GM23338 (cell line): ENCODE data around the gene LILRB5. TPM values are rescaled to one million over a fixed set of nuclear protein-coding genes. Genes with fewer than 3 reads are reported as not detected.
"Not testable (repeated sequence)": the region's sequence is repeated elsewhere in the genome, so short reads cannot be mapped to it uniquely, and the experiment has no call there.

Source experiments
- ATAC-seq: fragments of 200-7000 bp; cut with Tn5 transposase; 3 replicates; pipeline ENCODE4 v1.9.1; 2020
- DNase-seq: peaks from one replicate; pipeline ENCODE4 v3.0.0-alpha.2; 2015; ENCODE audit warnings: low spot score
- H2AFZ ChIP-seq: fragments of 200-600 bp; sonication (generic); 2 replicates; pipeline ENCODE4 v1.8.0; 2016; ENCODE audit warnings: antibody characterized with exemption, mild to moderate bottlenecking, moderate library complexity
- H3F3A ChIP-seq: fragments of 200-600 bp; sonication (generic); replicated peaks from 2 replicates; pipeline ENCODE4 v1.8.0; 2017; ENCODE audit warnings: antibody characterized with exemption, mixed run types, low read depth
- H3K27ac ChIP-seq: fragments of 200-600 bp; sonication (generic); 2 replicates; pipeline ENCODE4 v1.6.1; 2016; ENCODE audit warnings: low read depth
- H3K27me3 ChIP-seq: fragments of 200-600 bp; sonication (generic); 2 replicates; pipeline ENCODE4 v1.8.0; 2016; ENCODE audit warnings: mild to moderate bottlenecking, mixed run types, moderate library complexity; ENCODE audit not compliant: insufficient read depth
- H3K36me3 ChIP-seq: fragments of 200-600 bp; sonication (generic); 2 replicates; pipeline ENCODE4 v1.8.0; 2016; ENCODE audit warnings: mild to moderate bottlenecking; ENCODE audit not compliant: insufficient read depth
- H3K4me1 ChIP-seq: fragments of 200-600 bp; sonication (generic); 2 replicates; pipeline ENCODE4 v1.8.0; 2016; ENCODE audit warnings: mild to moderate bottlenecking, moderate library complexity; ENCODE audit not compliant: insufficient read depth
- H3K4me2 ChIP-seq: fragments of 200-600 bp; sonication (generic); 2 replicates; pipeline ENCODE4 v1.7.1; 2017; ENCODE audit warnings: mixed run types
- H3K4me3 ChIP-seq: fragments of 200-600 bp; sonication (generic); 2 replicates; pipeline ENCODE4 v1.6.1; 2016; ENCODE audit warnings: mixed run types
- H3K79me2 ChIP-seq: fragments of 200-600 bp; sonication (generic); replicated peaks from 2 replicates; pipeline ENCODE4 v1.8.0; 2017; ENCODE audit warnings: mild to moderate bottlenecking; ENCODE audit not compliant: insufficient read depth
- H3K9me2 ChIP-seq: fragments of 200-600 bp; sonication (generic); 2 replicates; pipeline ENCODE4 v1.8.0; 2017; ENCODE audit not compliant: insufficient read depth
- H4K20me1 ChIP-seq: fragments of 200-600 bp; sonication (generic); replicated peaks from 2 replicates; pipeline ENCODE4 v1.8.0; 2017; ENCODE audit warnings: mild to moderate bottlenecking; ENCODE audit not compliant: insufficient read depth
- H3K27ac Mint-ChIP-seq: 2 replicates; pipeline ENCODE4 v1.8.0; 2020; ENCODE audit warnings: inconsistent platforms, mild to moderate bottlenecking, moderate library complexity, mixed read lengths
- H3K27me3 Mint-ChIP-seq: 3 replicates; pipeline ENCODE4 v1.8.0; 2022; ENCODE audit warnings: low read depth, mild to moderate bottlenecking, moderate library complexity, mixed read lengths, inconsistent platforms; ENCODE audit not compliant: insufficient read depth, poor library complexity
- H3K36me3 Mint-ChIP-seq: 3 replicates; pipeline ENCODE4 v1.8.0; 2021; ENCODE audit warnings: low read depth, mild to moderate bottlenecking, inconsistent platforms, moderate library complexity, mixed read lengths
- H3K4me1 Mint-ChIP-seq: 3 replicates; pipeline ENCODE4 v1.8.0; 2020; ENCODE audit warnings: mild to moderate bottlenecking, inconsistent platforms, mixed read lengths
- H3K4me3 Mint-ChIP-seq: 3 replicates; pipeline ENCODE4 v1.8.0; 2021; ENCODE audit warnings: moderate library complexity, mild to moderate bottlenecking, inconsistent platforms, mixed read lengths
- H3K9me3 Mint-ChIP-seq: 3 replicates; pipeline ENCODE4 v1.8.0; 2020; ENCODE audit warnings: moderate library complexity, mild to moderate bottlenecking, inconsistent platforms, mixed read lengths
- CREB1 ChIP-seq: fragments of 250-450 bp; sonication (Bioruptor Pico); IDR thresholded peaks from 2 replicates; pipeline ENCODE4 v1.5.0; 2020; ENCODE audit warnings: low read depth, mild to moderate bottlenecking, moderate library complexity
- EZH2 ChIP-seq: fragments of 200-600 bp; sonication (generic); IDR thresholded peaks from one replicate; pipeline ENCODE4 v1.8.0; 2017; ENCODE audit warnings: antibody characterized with exemption, mild to moderate bottlenecking, low read depth; ENCODE audit not compliant: unreplicated experiment
- REST ChIP-seq: IDR thresholded peaks from one replicate; pipeline ENCODE4 v1.6.1; 2018; ENCODE audit warnings: antibody characterized with exemption; ENCODE audit not compliant: unreplicated experiment
- ZNF114 ChIP-seq: fragments of 250-450 bp; sonication (Bioruptor Pico); IDR thresholded peaks from 2 replicates; pipeline ENCODE4 v1.5.0; 2020; ENCODE audit warnings: mild to moderate bottlenecking, moderate library complexity
- polyA plus RNA-seq: library from polyadenylated mRNA; unstranded; fragments of >200 nt; fragmentation: Nextera tagmentation; extraction: Ambion mirVana; gene quantifications from 2 replicates; pipeline ENCODE4 v1.2.1, GENCODE V29; 2016
- total RNA-seq: library from RNA; depleted of rRNA; stranded (reverse); fragments of >200 nt; shearing (Covaris generic); gene quantifications from 2 replicates; pipeline ENCODE4 v1.2.3, GENCODE V29; 2014

LILRB5 gene
- total and polyA plus RNA-seq, 2 experiments from 2014 or later: not detected

GRCh38 chr19:54239491-54240371 lies 17.3 kb downstream of the LILRB5 start:
- not testable (repeated sequence) for H3K9me3 Mint-ChIP-seq, H3K4me1 ChIP-seq, H3K4me1 Mint-ChIP-seq, H4K20me1 ChIP-seq, H3K4me3 ChIP-seq, H3K79me2 ChIP-seq, H3K36me3 ChIP-seq, H3K27ac Mint-ChIP-seq, H3K9me2 ChIP-seq, H3F3A ChIP-seq, H2AFZ ChIP-seq, H3K4me2 ChIP-seq, H3K27me3 Mint-ChIP-seq, DNase-seq, H3K27ac ChIP-seq, H3K36me3 Mint-ChIP-seq, H3K4me3 Mint-ChIP-seq, H3K27me3 ChIP-seq
- peak; percentile 25; the same call in 2 of the 3 replicates for ATAC-seq

GRCh38 chr19:54233941-54234340 lies 23.1 kb downstream of the LILRB5 start:
- H3K27ac Mint-ChIP-seq: no peak overlapping the region
- Histone ChIP-seq H2AFZ (no peak overlapping the region), H3K9me2 (peaks cover 3% of the 10 kb centered on the region), H3K27me3 (peaks cover 20% of the 10 kb centered on the region), H3K4me3 (no peak overlapping the region), H3K4me2 (no peak overlapping the region), H3K36me3 (no peaks in the 10 kb centered on the region), H3K27ac (no peak overlapping the region), H3F3A (no peaks in the 10 kb centered on the region), H4K20me1 (no peaks in the 10 kb centered on the region), H3K4me1 (no peaks in the 10 kb centered on the region), H3K79me2 (no peaks in the 10 kb centered on the region)
- no peaks in the 10 kb centered on the region for H3K36me3 Mint-ChIP-seq
- no peak for TF ChIP-seq CREB1
- TF ChIP-seq EZH2: no peak
- no peak for TF ChIP-seq ZNF114 (CRISPR knock-in tag)
- no peak for TF ChIP-seq REST
- peaks cover 19% of the 10 kb centered on the region for H3K27me3 Mint-ChIP-seq
- no peak overlapping the region for H3K4me3 Mint-ChIP-seq
- ATAC-seq: no peak
- no peak for DNase-seq
- H3K4me1 Mint-ChIP-seq: no peaks in the 10 kb centered on the region; the same call in 2 of the 3 replicates
- peaks cover 10% of the 10 kb centered on the region; the same call in 2 of the 3 replicates for H3K9me3 Mint-ChIP-seq
